ENCODE results near the gene MYO10.

The MYO10 gene

GRCh38 chr5:16943846-16944678 lies 8.0 kb upstream of the MYO10 start:
- DNase-seq (ENCODE audit: low read depth, low spot score) = no peak
- no peak overlapping the region for H3K4me3 ChIP-seq (ENCODE audit: low read length)
- no peaks in the 10 kb centered on the region for H3K27me3 ChIP-seq (ENCODE audit: control insufficient read depth, insufficient read depth, low read length)
- no peaks in the 10 kb centered on the region for H3K36me3 ChIP-seq (ENCODE audit: control insufficient read depth, insufficient read depth, low read length)
- WGBS (ENCODE audit: insufficient coverage, insufficient read length) = no CpG with 5 or more reads among the region's 15 CpGs
- H3K27ac ChIP-seq (ENCODE audit: low read length) = no peak overlapping the region
- no peaks in the 10 kb centered on the region for H3K9me3 ChIP-seq (ENCODE audit: control insufficient read depth, insufficient read depth, low read length)
- H3K4me1 ChIP-seq (ENCODE audit: control insufficient read depth, insufficient read depth, low read length) = no peaks in the 10 kb centered on the region

- no peak overlapping the region for H3K4me3 ChIP-seq (ENCODE audit: low read length)
- no peaks in the 10 kb centered on the region for H3K36me3 ChIP-seq (ENCODE audit: control insufficient read depth, insufficient read depth, low read length)
- H3K9me3 ChIP-seq (ENCODE audit: control insufficient read depth, insufficient read depth, low read length) = no peaks in the 10 kb centered on the region
- no peak overlapping the region for H3K27ac ChIP-seq (ENCODE audit: low read length)
- WGBS (ENCODE audit: insufficient coverage, insufficient read length) = no CpG with 5 or more reads among the region's 7 CpGs
- no peak for DNase-seq (ENCODE audit: low read depth, low spot score)
- peaks cover 24% of the 10 kb centered on the region for H3K27me3 ChIP-seq (ENCODE audit: control insufficient read depth, insufficient read depth, low read length)
- no peaks in the 10 kb centered on the region; the same call in 1 of the 2 replicates for H3K4me1 ChIP-seq (ENCODE audit: control insufficient read depth, insufficient read depth, low read length)
Measured at GRCh38 chr5:16937503-16938161, 1.5 kb upstream of the MYO10 start.

- Histone ChIP-seq H3K9me3 (ENCODE audit: control insufficient read depth, insufficient read depth, low read length) (no peaks in the 10 kb centered on the region), H3K4me3 (ENCODE audit: low read length) (no peak overlapping the region; the same call in 1 of the 2 replicates), H3K27ac (ENCODE audit: low read length) (no peak overlapping the region), H3K27me3 (ENCODE audit: control insufficient read depth, insufficient read depth, low read length) (peaks cover 24% of the 10 kb centered on the region), H3K4me1 (ENCODE audit: control insufficient read depth, insufficient read depth, low read length) (no peaks in the 10 kb centered on the region; the same call in 1 of the 2 replicates), H3K36me3 (ENCODE audit: control insufficient read depth, insufficient read depth, low read length) (no peaks in the 10 kb centered on the region)
- no CpG with 5 or more reads among the region's 11 CpGs for WGBS (ENCODE audit: insufficient coverage, insufficient read length)
- DNase-seq (ENCODE audit: low read depth, low spot score) = no peak
Measured at GRCh38 chr5:16936989-16937438, 926 bp upstream of the MYO10 start.

- Histone ChIP-seq H3K27ac (ENCODE audit: low read length) (no peak overlapping the region), H3K4me3 (ENCODE audit: low read length) (peak overlapping the region; percentile 88), H3K27me3 (ENCODE audit: control insufficient read depth, insufficient read depth, low read length) (peaks cover 24% of the 10 kb centered on the region), H3K9me3 (ENCODE audit: control insufficient read depth, insufficient read depth, low read length) (no peaks in the 10 kb centered on the region), H3K36me3 (ENCODE audit: control insufficient read depth, insufficient read depth, low read length) (no peaks in the 10 kb centered on the region), H3K4me1 (ENCODE audit: control insufficient read depth, insufficient read depth, low read length) (no peaks in the 10 kb centered on the region; the same call in 1 of the 2 replicates)
- WGBS (ENCODE audit: insufficient coverage, insufficient read length) = no CpG with 5 or more reads among the region's 85 CpGs
- DNase-seq (ENCODE audit: low read depth, low spot score) = no peak
Measured at GRCh38 chr5:16935231-16936149, 598 bp downstream of the MYO10 start.

GRCh38 chr5:16934677-16935153 lies 1.4 kb downstream of the MYO10 start:
- DNase-seq (ENCODE audit: low read depth, low spot score) = no peak
- H3K9me3 ChIP-seq (ENCODE audit: control insufficient read depth, insufficient read depth, low read length) = no peaks in the 10 kb centered on the region
- H3K4me3 ChIP-seq (ENCODE audit: low read length) = peak overlapping the region; percentile 88; the same call in 1 of the 2 replicates
- H3K4me1 ChIP-seq (ENCODE audit: control insufficient read depth, insufficient read depth, low read length) = no peaks in the 10 kb centered on the region; the same call in 1 of the 2 replicates
- H3K27ac ChIP-seq (ENCODE audit: low read length) = no peak overlapping the region
- no CpG with 5 or more reads among the region's 6 CpGs for WGBS (ENCODE audit: insufficient coverage, insufficient read length)
- H3K36me3 ChIP-seq (ENCODE audit: control insufficient read depth, insufficient read depth, low read length) = no peaks in the 10 kb centered on the region
- H3K27me3 ChIP-seq (ENCODE audit: control insufficient read depth, insufficient read depth, low read length) = peaks cover 24% of the 10 kb centered on the region

GRCh38 chr5:16934123-16934522 lies 2.0 kb downstream of the MYO10 start:
- no peak overlapping the region; the same call in 1 of the 2 replicates for H3K4me3 ChIP-seq (ENCODE audit: low read length)
- no peak overlapping the region for H3K27ac ChIP-seq (ENCODE audit: low read length)
- no peaks in the 10 kb centered on the region; the same call in 1 of the 2 replicates for H3K4me1 ChIP-seq (ENCODE audit: control insufficient read depth, insufficient read depth, low read length)
- no peaks in the 10 kb centered on the region for H3K9me3 ChIP-seq (ENCODE audit: control insufficient read depth, insufficient read depth, low read length)
- peaks cover 24% of the 10 kb centered on the region for H3K27me3 ChIP-seq (ENCODE audit: control insufficient read depth, insufficient read depth, low read length)
- WGBS (ENCODE audit: insufficient coverage, insufficient read length) = no CpG with 5 or more reads among the region's 11 CpGs
- H3K36me3 ChIP-seq (ENCODE audit: control insufficient read depth, insufficient read depth, low read length) = no peaks in the 10 kb centered on the region
- DNase-seq (ENCODE audit: low read depth, low spot score) = no peak

GRCh38 chr5:16933337-16933736 lies 2.8 kb downstream of the MYO10 start:
- WGBS (ENCODE audit: insufficient coverage, insufficient read length) = no CpG with 5 or more reads among the region's 2 CpGs
- no peak for DNase-seq (ENCODE audit: low read depth, low spot score)

GRCh38 chr5:16932401-16932800 lies 3.7 kb downstream of the MYO10 start:
- Histone ChIP-seq H3K27ac (ENCODE audit: low read length) (no peak overlapping the region), H3K36me3 (ENCODE audit: control insufficient read depth, insufficient read depth, low read length) (no peaks in the 10 kb centered on the region), H3K9me3 (ENCODE audit: control insufficient read depth, insufficient read depth, low read length) (no peaks in the 10 kb centered on the region), H3K4me1 (ENCODE audit: control insufficient read depth, insufficient read depth, low read length) (no peaks in the 10 kb centered on the region; the same call in 1 of the 2 replicates), H3K27me3 (ENCODE audit: control insufficient read depth, insufficient read depth, low read length) (peaks cover 19% of the 10 kb centered on the region; the same call in 1 of the 2 replicates), H3K4me3 (ENCODE audit: low read length) (no peak overlapping the region)
- DNase-seq (ENCODE audit: low read depth, low spot score) = no peak
- no CpG with 5 or more reads among the region's 3 CpGs for WGBS (ENCODE audit: insufficient coverage, insufficient read length)

More at GRCh38 chr5:16933337-16933736, 2.8 kb downstream of the MYO10 start:
- no peak overlapping the region for H3K27ac ChIP-seq (ENCODE audit: low read length)
- no peaks in the 10 kb centered on the region for H3K36me3 ChIP-seq (ENCODE audit: control insufficient read depth, insufficient read depth, low read length)
- H3K27me3 ChIP-seq (ENCODE audit: control insufficient read depth, insufficient read depth, low read length) = peaks cover 24% of the 10 kb centered on the region
- H3K9me3 ChIP-seq (ENCODE audit: control insufficient read depth, insufficient read depth, low read length) = no peaks in the 10 kb centered on the region
- no peak overlapping the region for H3K4me3 ChIP-seq (ENCODE audit: low read length)
- H3K4me1 ChIP-seq (ENCODE audit: control insufficient read depth, insufficient read depth, low read length) = no peaks in the 10 kb centered on the region; the same call in 1 of the 2 replicates

- Histone ChIP-seq H3K9me3 (ENCODE audit: control insufficient read depth, insufficient read depth, low read length) (no peaks in the 10 kb centered on the region), H3K4me1 (ENCODE audit: control insufficient read depth, insufficient read depth, low read length) (no peaks in the 10 kb centered on the region), H3K27me3 (ENCODE audit: control insufficient read depth, insufficient read depth, low read length) (peaks cover 11% of the 10 kb centered on the region; the same call in 1 of the 2 replicates), H3K36me3 (ENCODE audit: control insufficient read depth, insufficient read depth, low read length) (no peaks in the 10 kb centered on the region), H3K27ac (ENCODE audit: low read length) (no peak overlapping the region), H3K4me3 (ENCODE audit: low read length) (no peak overlapping the region)
- no peak for DNase-seq (ENCODE audit: low read depth, low spot score)
- WGBS (ENCODE audit: insufficient coverage, insufficient read length) = no CpG with 5 or more reads among the region's 5 CpGs
Measured at GRCh38 chr5:16931334-16932110, 4.6 kb downstream of the MYO10 start.
